SK-N-SH (cell line): Measurements from ENCODE around the gene TEN1.
"Not testable (repeated sequence)": the region's sequence is repeated elsewhere in the genome, so short reads cannot be mapped to it uniquely, and the experiment has no call there.

Experiments
- EP300 ChIP-seq, 2 experiments: IDR thresholded peaks; 2 replicates each; pipeline versions ENCODE4 v1.4.0 to v1.6.1; 2012; ENCODE audit warnings: borderline replicate concordance in 1 of 2, low read depth in 1 of 2, low read length in 1 of 2
- MEF2A ChIP-seq: IDR thresholded peaks from 2 replicates; pipeline ENCODE4 v1.4.0; 2012; ENCODE audit warnings: low read depth, borderline replicate concordance
- MXI1 ChIP-seq: IDR thresholded peaks from 2 replicates; pipeline ENCODE4 v1.6.1; 2012; ENCODE audit warnings: mild to moderate bottlenecking, low read depth, low read length, improper control_type of control experiment
- NRF1 ChIP-seq: IDR thresholded peaks from 2 replicates; pipeline ENCODE4 v1.6.1; 2012; ENCODE audit warnings: low read depth, mild to moderate bottlenecking, low read length
- POLR2AphosphoS5 ChIP-seq: IDR thresholded peaks from 2 replicates; pipeline ENCODE4 v1.6.1; 2012; ENCODE audit warnings: low read depth, low read length
- RAD21 ChIP-seq: IDR thresholded peaks from 2 replicates; pipeline ENCODE4 v1.6.1; 2012; ENCODE audit warnings: mild to moderate bottlenecking, low read length
- SIN3A ChIP-seq: IDR thresholded peaks from 2 replicates; pipeline ENCODE4 v1.6.1; 2012; ENCODE audit warnings: low read depth, mild to moderate bottlenecking, low read length, moderate library complexity, borderline replicate concordance
- SMC3 ChIP-seq: IDR thresholded peaks from 2 replicates; pipeline ENCODE4 v1.6.1; 2012; ENCODE audit warnings: low read depth, low read length, improper control_type of control experiment
- TAF1 ChIP-seq: IDR thresholded peaks from 2 replicates; pipeline ENCODE4 v1.6.1; 2012; ENCODE audit warnings: low read depth, mild to moderate bottlenecking, low read length, moderate library complexity, borderline replicate concordance
- YY1 ChIP-seq: IDR thresholded peaks from 2 replicates; pipeline ENCODE4 v1.4.0; 2012; ENCODE audit warnings: low read depth, mild to moderate bottlenecking
- TF ChIP-seq, protein P1 (sequence below): fragments of 200-600 bp; sonication (generic); IDR thresholded peaks from 2 replicates; pipeline ENCODE4 v1.6.1; 2017; ENCODE audit warnings: antibody characterized with exemption, mild to moderate bottlenecking, moderate library complexity
- TF ChIP-seq, protein P2 (sequence below): IDR thresholded peaks from 2 replicates; pipeline ENCODE4 v1.4.0; 2012; ENCODE audit warnings: low read depth, borderline replicate concordance
- TF ChIP-seq, protein P3 (sequence below): IDR thresholded peaks from 2 replicates; pipeline ENCODE4 v1.6.1; 2012; ENCODE audit warnings: mild to moderate bottlenecking, low read depth, low read length, moderate library complexity
- TF ChIP-seq, protein P4 (sequence below): fragments of 150-350 bp; IDR thresholded peaks from 2 replicates; pipeline ENCODE4 v1.6.1; 2017; ENCODE audit warnings: antibody characterized with exemption, low read length, low read depth, borderline replicate concordance

DNA sequence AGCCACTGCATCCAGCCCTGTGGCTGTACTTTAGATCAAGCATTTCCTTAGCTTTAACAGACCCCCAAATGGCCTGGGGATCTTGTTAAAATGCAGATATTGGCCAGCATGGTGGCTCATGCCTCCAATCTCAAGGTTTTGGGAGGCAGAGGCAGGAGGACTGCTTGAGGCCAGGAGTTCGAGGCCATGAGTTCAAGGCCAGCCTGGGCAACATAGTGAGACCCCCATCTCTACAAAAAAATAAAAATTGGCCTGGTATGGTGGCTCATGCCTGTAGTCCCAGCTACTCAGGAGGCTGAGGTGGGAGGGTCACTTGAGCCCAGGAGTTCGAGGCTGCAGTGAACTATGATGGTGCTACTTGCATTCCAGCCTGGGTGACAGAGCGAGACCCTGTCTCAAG is 63.8 kb downstream of the TEN1 start:
- TF ChIP-seq, protein P1, sequence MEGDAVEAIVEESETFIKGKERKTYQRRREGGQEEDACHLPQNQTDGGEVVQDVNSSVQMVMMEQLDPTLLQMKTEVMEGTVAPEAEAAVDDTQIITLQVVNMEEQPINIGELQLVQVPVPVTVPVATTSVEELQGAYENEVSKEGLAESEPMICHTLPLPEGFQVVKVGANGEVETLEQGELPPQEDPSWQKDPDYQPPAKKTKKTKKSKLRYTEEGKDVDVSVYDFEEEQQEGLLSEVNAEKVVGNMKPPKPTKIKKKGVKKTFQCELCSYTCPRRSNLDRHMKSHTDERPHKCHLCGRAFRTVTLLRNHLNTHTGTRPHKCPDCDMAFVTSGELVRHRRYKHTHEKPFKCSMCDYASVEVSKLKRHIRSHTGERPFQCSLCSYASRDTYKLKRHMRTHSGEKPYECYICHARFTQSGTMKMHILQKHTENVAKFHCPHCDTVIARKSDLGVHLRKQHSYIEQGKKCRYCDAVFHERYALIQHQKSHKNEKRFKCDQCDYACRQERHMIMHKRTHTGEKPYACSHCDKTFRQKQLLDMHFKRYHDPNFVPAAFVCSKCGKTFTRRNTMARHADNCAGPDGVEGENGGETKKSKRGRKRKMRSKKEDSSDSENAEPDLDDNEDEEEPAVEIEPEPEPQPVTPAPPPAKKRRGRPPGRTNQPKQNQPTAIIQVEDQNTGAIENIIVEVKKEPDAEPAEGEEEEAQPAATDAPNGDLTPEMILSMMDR = not testable (repeated sequence)
- TF ChIP-seq NRF1; POLR2AphosphoS5; TAF1; MXI1; SMC3; EP300 (IDR thresholded peaks at IDR 0.05; ENCODE audit: borderline replicate concordance in 1 of 2, low read depth in 1 of 2, low read length in 1 of 2); SIN3A; RAD21; MEF2A; YY1: not testable (repeated sequence)
- TF ChIP-seq, protein P2, sequence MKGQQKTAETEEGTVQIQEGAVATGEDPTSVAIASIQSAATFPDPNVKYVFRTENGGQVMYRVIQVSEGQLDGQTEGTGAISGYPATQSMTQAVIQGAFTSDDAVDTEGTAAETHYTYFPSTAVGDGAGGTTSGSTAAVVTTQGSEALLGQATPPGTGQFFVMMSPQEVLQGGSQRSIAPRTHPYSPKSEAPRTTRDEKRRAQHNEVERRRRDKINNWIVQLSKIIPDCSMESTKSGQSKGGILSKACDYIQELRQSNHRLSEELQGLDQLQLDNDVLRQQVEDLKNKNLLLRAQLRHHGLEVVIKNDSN = not testable (repeated sequence)
- TF ChIP-seq, protein P3, sequence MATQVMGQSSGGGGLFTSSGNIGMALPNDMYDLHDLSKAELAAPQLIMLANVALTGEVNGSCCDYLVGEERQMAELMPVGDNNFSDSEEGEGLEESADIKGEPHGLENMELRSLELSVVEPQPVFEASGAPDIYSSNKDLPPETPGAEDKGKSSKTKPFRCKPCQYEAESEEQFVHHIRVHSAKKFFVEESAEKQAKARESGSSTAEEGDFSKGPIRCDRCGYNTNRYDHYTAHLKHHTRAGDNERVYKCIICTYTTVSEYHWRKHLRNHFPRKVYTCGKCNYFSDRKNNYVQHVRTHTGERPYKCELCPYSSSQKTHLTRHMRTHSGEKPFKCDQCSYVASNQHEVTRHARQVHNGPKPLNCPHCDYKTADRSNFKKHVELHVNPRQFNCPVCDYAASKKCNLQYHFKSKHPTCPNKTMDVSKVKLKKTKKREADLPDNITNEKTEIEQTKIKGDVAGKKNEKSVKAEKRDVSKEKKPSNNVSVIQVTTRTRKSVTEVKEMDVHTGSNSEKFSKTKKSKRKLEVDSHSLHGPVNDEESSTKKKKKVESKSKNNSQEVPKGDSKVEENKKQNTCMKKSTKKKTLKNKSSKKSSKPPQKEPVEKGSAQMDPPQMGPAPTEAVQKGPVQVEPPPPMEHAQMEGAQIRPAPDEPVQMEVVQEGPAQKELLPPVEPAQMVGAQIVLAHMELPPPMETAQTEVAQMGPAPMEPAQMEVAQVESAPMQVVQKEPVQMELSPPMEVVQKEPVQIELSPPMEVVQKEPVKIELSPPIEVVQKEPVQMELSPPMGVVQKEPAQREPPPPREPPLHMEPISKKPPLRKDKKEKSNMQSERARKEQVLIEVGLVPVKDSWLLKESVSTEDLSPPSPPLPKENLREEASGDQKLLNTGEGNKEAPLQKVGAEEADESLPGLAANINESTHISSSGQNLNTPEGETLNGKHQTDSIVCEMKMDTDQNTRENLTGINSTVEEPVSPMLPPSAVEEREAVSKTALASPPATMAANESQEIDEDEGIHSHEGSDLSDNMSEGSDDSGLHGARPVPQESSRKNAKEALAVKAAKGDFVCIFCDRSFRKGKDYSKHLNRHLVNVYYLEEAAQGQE = not testable (repeated sequence)
- TF ChIP-seq, protein P4, sequence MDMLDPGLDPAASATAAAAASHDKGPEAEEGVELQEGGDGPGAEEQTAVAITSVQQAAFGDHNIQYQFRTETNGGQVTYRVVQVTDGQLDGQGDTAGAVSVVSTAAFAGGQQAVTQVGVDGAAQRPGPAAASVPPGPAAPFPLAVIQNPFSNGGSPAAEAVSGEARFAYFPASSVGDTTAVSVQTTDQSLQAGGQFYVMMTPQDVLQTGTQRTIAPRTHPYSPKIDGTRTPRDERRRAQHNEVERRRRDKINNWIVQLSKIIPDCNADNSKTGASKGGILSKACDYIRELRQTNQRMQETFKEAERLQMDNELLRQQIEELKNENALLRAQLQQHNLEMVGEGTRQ = not testable (repeated sequence)
